A673 (cell line): Measurements from ENCODE around the gene WT1.

Source experiments
- CTCF ChIP-seq: fragments of 300-800, 200-600 bp; sonication (generic); conservative IDR thresholded peaks from 2 replicates; pipeline ENCODE4 v1.5.1; 2017; ENCODE audit warnings: low read depth, mild to moderate bottlenecking, antibody characterized with exemption, low read length, moderate library complexity, mixed read lengths
- EZH2 ChIP-seq: fragments of 200-600 bp; sonication (generic); IDR thresholded peaks from 2 replicates; pipeline ENCODE4 v1.6.1; 2017; ENCODE audit warnings: borderline replicate concordance, low read depth, mild to moderate bottlenecking, mixed read lengths, antibody characterized with exemption, low read length; ENCODE audit not compliant: poor library complexity, severe bottlenecking

GRCh38 chr11:32438866-32439489, 3.6 kb upstream of the WT1 start:
- TF ChIP-seq CTCF (no peak), EZH2 (peak; percentile 99)
